NCI-H1417 (cell line): ENCODE measurements around the gene SLC8A3.

Source experiments
- DNase-seq, 3 experiments: peaks; one replicate each; lab custom pipeline; 2025; lab: John Stamatoyannopoulos, UW

Gene SLC8A3

GRCh38 chr14:69997849-69998248 lies 190.9 kb downstream of the SLC8A3 start:
- DNase-seq: no peak

GRCh38 chr14:69996216-69996615 lies 192.5 kb downstream of the SLC8A3 start:
- DNase-seq: no peak
